Neural crest cell (in vitro differentiated cells): ENCODE measurements around the gene PTPRK. TPM values are rescaled to one million over a fixed set of nuclear protein-coding genes. Genes with fewer than 3 reads are reported as not detected.

ENCODE experiments used
- DNase-seq: peaks from one replicate; pipeline ENCODE4 v3.0.0; 2021; ENCODE audit warnings: low read depth, mixed read lengths, low spot score
- H3K27ac Mint-ChIP-seq: one replicate; pipeline ENCODE4 v1.8.0; 2021; ENCODE audit warnings: mild to moderate bottlenecking, mixed read lengths; ENCODE audit not compliant: unreplicated experiment
- H3K27me3 Mint-ChIP-seq: 2 replicates; pipeline ENCODE4 v1.8.0; 2021; ENCODE audit warnings: low read depth, mild to moderate bottlenecking, mixed read lengths
- H3K36me3 Mint-ChIP-seq: 2 replicates; pipeline ENCODE4 v1.8.0; 2021; ENCODE audit warnings: low read depth, mild to moderate bottlenecking, mixed read lengths
- H3K4me1 Mint-ChIP-seq: 2 replicates; pipeline ENCODE4 v1.8.0; 2021; ENCODE audit warnings: mixed read lengths
- H3K4me3 Mint-ChIP-seq: one replicate; pipeline ENCODE4 v1.8.0; 2021; ENCODE audit warnings: mild to moderate bottlenecking, mixed read lengths
- H3K9me3 Mint-ChIP-seq: 2 replicates; pipeline ENCODE4 v1.8.0; 2021; ENCODE audit warnings: mixed read lengths
- total RNA-seq: library from RNA; stranded (reverse); gene quantifications from 2 replicates; pipeline ENCODE4 v1.2.1, GENCODE V29; 2021
- TF ChIP-seq, protein P1 (sequence below): fragments of 200-600 bp; sonication (generic); conservative IDR thresholded peaks from 2 replicates; pipeline ENCODE4 v1.5.0; 2021; ENCODE audit warnings: antibody characterized with exemption, mild to moderate bottlenecking

Gene PTPRK
- total RNA-seq, 1 donor from 2014 or later = 30.8 TPM

DNA sequence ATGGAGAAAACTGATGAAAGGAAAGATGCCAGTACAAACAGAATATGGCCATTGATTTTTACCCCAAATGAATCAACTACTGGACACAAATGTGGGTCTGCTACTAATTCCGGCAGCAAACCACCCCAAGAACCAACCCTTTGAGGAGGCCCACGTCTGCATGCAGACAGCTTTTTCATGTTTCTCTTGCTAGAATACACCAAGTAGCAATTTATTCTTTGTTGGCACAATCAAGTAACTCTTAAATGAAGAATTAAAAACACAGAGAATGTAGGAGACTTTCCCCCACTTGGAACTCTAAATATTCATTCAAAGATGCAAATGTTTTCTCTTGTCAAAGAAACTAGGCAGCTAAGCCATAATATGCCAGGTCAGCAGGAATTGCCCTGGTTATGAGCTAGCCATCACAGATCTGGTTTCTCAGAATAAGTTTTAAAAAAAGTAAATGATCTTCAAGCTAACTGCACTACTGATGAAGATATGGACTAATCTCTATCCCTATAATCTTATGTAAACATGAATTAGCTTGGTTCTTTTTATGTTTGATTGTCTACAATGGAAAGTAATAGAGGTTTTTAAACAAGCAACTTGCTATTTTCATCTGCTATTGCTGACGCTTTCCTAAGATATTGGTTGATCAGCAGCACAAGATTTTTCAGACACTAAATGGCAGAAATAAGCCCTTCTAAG is 456.4 kb downstream of the PTPRK start:
- H3K36me3 Mint-ChIP-seq = peaks cover 4% of the 10 kb centered on the region
- H3K4me3 Mint-ChIP-seq = no peak overlapping the region
- DNase-seq = no peak
- no peaks in the 10 kb centered on the region for H3K9me3 Mint-ChIP-seq
- TF ChIP-seq, protein P1, sequence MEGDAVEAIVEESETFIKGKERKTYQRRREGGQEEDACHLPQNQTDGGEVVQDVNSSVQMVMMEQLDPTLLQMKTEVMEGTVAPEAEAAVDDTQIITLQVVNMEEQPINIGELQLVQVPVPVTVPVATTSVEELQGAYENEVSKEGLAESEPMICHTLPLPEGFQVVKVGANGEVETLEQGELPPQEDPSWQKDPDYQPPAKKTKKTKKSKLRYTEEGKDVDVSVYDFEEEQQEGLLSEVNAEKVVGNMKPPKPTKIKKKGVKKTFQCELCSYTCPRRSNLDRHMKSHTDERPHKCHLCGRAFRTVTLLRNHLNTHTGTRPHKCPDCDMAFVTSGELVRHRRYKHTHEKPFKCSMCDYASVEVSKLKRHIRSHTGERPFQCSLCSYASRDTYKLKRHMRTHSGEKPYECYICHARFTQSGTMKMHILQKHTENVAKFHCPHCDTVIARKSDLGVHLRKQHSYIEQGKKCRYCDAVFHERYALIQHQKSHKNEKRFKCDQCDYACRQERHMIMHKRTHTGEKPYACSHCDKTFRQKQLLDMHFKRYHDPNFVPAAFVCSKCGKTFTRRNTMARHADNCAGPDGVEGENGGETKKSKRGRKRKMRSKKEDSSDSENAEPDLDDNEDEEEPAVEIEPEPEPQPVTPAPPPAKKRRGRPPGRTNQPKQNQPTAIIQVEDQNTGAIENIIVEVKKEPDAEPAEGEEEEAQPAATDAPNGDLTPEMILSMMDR = no peak
- H3K27me3 Mint-ChIP-seq = no peaks in the 10 kb centered on the region
- H3K4me1 Mint-ChIP-seq = peaks cover 26% of the 10 kb centered on the region
- H3K27ac Mint-ChIP-seq = no peak overlapping the region

DNA sequence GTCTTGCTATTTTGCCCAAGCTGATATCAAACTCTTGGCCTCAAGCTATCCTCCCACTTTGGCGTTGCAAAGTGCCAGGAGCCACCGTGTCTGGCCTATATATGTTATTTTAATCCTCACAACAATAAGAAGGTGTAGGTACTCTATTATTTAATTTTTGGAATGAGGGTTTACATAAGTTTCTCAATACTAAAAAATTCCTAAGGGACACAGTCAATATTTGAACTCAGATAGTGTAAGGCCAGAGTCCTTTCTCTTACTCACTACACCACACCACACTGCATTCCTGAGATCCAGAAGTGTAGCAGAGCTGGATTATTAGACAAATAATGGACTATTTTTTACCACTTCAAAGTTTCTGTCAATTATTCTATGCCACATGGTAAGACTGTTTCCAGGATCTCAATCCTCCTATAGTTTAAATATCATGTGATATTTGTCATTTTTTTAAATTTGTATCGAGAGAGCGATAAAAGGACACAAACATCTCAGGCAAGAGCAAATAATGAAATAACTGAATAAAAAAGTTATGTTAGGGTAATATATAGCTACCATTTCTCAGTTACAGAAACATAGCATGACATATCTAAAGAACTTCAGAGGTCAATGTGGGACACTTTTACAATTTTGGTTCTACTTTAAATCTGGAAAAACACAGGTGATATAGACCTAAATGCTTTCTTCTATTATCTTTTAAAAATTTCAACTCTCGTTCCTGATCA is 457.4 kb downstream of the PTPRK start:
- peaks cover 23% of the 10 kb centered on the region for H3K4me1 Mint-ChIP-seq

DNA sequence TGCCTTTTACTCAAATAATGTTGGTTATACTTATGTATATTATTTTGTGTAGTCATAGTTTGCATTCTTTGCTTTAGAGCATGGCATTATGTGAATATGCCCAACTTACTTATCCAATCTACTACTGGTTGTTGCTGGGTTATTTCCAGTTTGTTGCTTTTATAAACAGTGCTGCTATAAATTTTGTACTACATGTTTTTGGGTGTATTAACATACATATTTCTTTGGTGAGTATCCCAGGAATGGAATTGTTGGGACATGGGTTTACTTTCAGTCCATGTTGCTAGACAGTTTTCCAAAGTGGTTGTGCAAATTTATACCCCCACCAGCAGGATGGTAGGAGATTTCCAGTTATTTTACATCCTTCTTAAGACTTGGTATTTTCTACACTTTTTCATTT is 462.5 kb downstream of the PTPRK start:
- H3K4me1 Mint-ChIP-seq = no peaks in the 10 kb centered on the region
- TF ChIP-seq, protein P1 = no peak
- DNase-seq = no peak
- no peaks in the 10 kb centered on the region for H3K27me3 Mint-ChIP-seq
- H3K9me3 Mint-ChIP-seq = no peaks in the 10 kb centered on the region
- H3K36me3 Mint-ChIP-seq = peaks cover 8% of the 10 kb centered on the region
- H3K4me3 Mint-ChIP-seq = no peak overlapping the region
- no peak overlapping the region for H3K27ac Mint-ChIP-seq

More for the DNA sequence above, 457.4 kb downstream of the PTPRK start:
- Mint-ChIP-seq H3K9me3 (no peaks in the 10 kb centered on the region), H3K27me3 (no peaks in the 10 kb centered on the region), H3K4me3 (no peak overlapping the region), H3K27ac (no peak overlapping the region), H3K36me3 (peaks cover 4% of the 10 kb centered on the region)
- TF ChIP-seq, protein P1 = no peak
- no peak for DNase-seq

DNA sequence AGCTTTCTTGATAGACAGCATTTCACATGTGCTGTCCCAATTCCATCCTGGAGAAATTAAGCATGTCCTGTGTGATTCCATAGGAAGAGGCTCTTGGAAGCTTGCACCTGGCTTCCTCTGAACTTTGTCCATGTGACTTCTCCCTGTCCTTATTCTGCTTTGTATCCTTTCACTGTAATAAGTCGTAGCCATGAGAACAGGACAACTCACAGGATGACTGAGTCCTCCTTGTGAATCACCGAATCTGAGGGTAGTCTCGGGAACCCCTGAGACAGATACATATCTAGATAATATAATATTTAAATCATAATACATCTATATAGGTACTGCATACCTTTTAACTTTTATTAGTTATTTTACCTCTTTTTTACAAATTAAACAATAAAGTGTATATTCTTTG is 462.9 kb downstream of the PTPRK start:
- peaks cover 8% of the 10 kb centered on the region for H3K36me3 Mint-ChIP-seq
- H3K9me3 Mint-ChIP-seq = no peaks in the 10 kb centered on the region
- no peak overlapping the region for H3K27ac Mint-ChIP-seq
- H3K4me3 Mint-ChIP-seq = no peak overlapping the region
- no peaks in the 10 kb centered on the region for H3K4me1 Mint-ChIP-seq
- no peaks in the 10 kb centered on the region for H3K27me3 Mint-ChIP-seq
- no peak for DNase-seq
- TF ChIP-seq, protein P1 = no peak

DNA sequence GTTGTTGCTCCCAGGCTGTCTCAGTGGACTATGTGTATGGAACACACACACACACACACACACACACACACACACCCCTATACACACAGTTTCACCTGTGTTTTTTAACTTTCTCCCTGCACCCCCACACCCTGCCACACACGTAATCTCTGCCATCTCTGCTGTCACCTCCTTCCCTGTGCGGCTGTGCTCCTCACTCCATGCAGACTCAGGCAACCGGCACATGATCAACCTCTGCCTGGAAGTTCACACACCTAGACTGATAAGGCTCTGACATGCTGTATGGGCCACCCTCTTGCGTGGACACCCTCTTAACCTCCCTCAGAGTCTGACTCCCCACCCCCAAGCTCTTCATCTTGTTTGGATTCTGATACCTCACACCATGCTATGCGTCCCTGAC is 467.3 kb downstream of the PTPRK start:
- Mint-ChIP-seq H3K4me1 (no peaks in the 10 kb centered on the region), H3K36me3 (peaks cover 4% of the 10 kb centered on the region), H3K27me3 (no peaks in the 10 kb centered on the region), H3K9me3 (no peaks in the 10 kb centered on the region), H3K4me3 (no peak overlapping the region), H3K27ac (no peak overlapping the region)
- TF ChIP-seq, protein P1 = no peak
- DNase-seq = no peak
